T-helper 2 cell treated with Interferon-gamma antibody and Interleukin-4, amounts not matched to agents 100 ng/mL and 5 ng/mL, for 36 hours (primary cell): ENCODE results near the gene KIF15. TPM values are rescaled to one million over a fixed set of nuclear protein-coding genes. Genes with fewer than 3 reads are reported as not detected.

Experiments
- intact Hi-C: fragments of 100-400 bp; cut with micrococcal nuclease; formaldehyde crosslinking; loops from one replicate; pipeline ENCODE4 v1.15.1; 2023
- total RNA-seq: library from RNA; stranded (reverse); gene quantifications from 2 replicates; pipeline ENCODE4 v1.2.3, GENCODE V29; 2022

The KIF15 gene, protein sequence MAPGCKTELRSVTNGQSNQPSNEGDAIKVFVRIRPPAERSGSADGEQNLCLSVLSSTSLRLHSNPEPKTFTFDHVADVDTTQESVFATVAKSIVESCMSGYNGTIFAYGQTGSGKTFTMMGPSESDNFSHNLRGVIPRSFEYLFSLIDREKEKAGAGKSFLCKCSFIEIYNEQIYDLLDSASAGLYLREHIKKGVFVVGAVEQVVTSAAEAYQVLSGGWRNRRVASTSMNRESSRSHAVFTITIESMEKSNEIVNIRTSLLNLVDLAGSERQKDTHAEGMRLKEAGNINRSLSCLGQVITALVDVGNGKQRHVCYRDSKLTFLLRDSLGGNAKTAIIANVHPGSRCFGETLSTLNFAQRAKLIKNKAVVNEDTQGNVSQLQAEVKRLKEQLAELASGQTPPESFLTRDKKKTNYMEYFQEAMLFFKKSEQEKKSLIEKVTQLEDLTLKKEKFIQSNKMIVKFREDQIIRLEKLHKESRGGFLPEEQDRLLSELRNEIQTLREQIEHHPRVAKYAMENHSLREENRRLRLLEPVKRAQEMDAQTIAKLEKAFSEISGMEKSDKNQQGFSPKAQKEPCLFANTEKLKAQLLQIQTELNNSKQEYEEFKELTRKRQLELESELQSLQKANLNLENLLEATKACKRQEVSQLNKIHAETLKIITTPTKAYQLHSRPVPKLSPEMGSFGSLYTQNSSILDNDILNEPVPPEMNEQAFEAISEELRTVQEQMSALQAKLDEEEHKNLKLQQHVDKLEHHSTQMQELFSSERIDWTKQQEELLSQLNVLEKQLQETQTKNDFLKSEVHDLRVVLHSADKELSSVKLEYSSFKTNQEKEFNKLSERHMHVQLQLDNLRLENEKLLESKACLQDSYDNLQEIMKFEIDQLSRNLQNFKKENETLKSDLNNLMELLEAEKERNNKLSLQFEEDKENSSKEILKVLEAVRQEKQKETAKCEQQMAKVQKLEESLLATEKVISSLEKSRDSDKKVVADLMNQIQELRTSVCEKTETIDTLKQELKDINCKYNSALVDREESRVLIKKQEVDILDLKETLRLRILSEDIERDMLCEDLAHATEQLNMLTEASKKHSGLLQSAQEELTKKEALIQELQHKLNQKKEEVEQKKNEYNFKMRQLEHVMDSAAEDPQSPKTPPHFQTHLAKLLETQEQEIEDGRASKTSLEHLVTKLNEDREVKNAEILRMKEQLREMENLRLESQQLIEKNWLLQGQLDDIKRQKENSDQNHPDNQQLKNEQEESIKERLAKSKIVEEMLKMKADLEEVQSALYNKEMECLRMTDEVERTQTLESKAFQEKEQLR (N-terminal part only)
- 43.3 and 44.8 TPM in 2 replicates for total RNA-seq

DNA sequence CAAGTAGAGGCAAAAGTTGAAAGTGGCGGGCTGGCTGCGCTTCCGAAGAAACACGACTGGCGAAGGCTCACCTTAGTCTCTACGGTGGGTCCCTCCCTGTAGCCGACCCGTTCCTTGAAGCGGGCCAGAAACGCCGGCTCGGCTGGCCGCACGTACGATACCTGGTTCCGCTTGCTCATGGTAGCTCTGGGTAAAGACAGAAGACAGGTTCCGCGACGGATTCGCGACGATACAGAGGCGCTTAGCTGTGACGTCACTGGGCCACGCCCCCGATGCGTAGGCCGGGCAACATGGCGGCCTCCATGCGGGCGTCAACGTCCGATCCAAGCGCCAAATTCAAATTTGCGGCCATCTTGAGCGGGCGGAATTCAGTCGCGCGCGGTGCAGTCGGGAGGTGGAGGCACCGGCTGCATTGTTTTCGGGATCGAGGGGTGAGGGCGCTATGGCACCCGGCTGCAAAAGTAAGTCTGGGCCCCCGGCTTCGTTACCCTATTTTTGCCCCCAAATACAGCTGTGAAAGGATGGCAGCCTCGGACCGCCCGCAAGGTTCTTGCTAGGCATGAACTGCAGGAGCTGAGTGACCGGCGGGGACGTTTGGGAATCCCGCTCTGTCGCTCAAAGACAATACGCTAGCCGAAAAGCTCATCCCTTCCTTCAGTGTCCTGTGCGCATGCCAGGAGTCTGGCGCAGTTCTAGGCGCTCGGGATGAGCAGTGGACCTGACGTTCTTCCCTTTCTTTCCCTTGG, at the start of gene KIF15, which contains the start of gene KIAA1143:
TSS of gene KIF15 (plus strand) at position 371 of the 746 bp plus-strand sequence. CDS start at position 443, 72 bp downstream.
TSS of gene KIAA1143 (minus strand) at position 196 of the 746 bp plus-strand sequence. CDS start at position 179, 17 bp downstream.
- intact Hi-C loops, result loop anchor here (1.0 to 10.0 kb wide), 10 partner anchors 32 to 923 kb away; partner anchors contain the start of genes EXOSC7, SACM1L, TCAIM and ZDHHC3

DNA sequence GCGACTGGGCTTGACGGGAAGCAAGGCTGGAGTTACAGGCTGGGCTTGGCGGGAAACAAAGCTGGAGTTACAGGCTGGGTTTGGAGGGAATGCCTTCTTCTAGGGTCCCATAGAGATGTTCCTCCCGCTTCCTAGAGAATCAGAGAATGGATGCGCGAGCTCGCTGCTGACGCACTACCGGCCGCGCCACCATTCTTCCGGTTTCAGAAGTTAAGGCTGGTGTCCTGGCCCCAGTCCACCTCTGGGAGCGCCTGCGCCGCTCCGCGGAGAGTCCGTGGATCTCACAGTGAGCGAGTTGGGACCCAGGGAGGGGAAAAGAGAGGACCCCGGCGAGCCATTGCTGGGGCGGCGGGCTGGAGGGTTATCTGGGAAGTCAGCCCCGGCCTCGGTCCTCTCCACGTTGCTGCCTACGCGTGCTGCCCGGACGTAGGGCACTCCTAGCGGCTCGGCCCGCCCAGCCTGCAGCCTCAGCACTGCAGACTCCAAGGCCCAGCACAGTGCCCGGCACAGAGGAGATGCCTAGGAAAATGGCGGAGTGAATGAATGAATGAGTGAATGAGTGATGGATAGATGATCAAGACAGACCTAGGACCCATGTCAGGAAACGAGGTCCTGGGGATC, 49.0 kb upstream of the KIF15 start, which contains the start of gene ZNF502:
TSS of gene ZNF502 (plus strand) at position 206 of the 621 bp plus-strand sequence. CDS start 7,602 bp downstream, outside the sequence.
- intact Hi-C loops, result no loop called here

DNA sequence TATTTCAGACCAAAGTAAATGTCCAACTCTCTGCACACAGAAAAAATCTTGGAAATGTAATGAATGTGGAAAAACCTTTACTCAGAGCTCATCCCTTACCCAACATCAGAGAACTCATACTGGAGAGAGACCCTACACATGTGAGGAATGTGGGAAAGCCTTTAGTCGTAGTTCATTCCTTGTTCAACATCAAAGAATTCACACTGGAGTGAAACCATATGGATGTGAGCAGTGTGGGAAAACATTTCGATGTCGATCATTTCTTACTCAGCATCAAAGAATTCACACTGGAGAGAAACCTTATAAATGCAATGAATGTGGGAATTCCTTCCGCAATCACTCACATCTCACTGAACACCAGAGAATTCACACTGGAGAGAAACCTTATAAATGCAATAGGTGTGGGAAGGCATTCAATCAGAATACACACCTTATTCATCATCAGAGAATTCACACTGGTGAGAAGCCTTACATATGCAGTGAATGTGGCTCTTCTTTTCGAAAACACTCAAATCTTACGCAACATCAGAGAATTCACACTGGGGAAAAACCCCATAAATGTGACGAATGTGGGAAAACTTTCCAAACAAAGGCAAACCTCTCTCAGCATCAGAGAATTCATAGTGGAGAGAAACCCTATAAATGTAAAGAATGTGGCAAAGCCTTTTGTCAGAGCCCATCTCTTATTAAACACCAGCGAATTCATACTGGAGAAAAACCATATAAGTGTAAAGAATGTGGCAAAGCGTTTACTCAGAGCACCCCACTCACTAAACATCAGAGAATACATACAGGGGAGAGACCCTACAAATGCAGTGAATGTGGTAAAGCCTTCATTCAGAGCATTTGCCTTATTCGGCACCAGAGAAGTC, 40.1 kb upstream of the KIF15 start:
- intact Hi-C loops, result no loop called here

DNA sequence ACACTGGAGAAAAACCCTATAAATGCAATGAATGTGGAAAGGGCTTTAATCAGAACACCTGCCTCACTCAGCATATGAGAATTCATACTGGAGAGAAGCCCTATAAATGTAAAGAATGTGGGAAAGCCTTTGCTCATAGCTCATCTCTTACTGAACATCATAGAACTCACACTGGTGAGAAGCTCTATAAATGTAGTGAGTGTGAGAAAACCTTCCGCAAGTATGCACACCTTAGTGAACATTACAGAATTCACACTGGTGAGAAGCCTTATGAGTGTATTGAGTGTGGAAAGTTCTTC, 39.5 kb upstream of the KIF15 start:
- intact Hi-C loops, result no loop called here

DNA sequence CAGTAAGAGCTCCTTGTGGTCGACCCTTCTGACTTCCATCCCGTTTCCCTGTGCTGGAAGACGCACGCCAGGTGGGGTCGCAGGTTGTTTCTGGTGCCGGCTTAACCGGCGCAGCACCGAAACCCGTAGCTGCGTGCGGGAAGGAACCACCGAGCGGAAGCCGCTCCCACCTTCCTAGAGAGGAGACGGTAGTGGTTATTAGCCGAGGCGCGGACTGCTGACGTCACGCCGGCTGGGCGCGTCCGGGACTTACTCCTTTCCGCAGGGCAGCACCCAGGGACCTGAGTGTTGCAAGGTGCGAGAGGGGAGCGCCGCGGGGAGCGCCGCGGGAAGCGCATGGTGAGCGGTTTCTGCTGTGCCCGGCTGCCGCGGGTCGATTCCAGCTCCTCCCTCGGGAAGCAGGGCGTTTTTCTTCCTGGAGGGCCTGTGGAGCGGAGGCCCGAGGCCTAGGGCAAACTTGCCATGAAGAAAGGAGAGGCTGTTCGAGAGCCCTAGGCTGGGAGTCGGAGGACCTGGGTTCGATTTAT, 32.1 kb upstream of the KIF15 start, which contains the start of gene ZNF501:
TSS of gene ZNF501 (plus strand) at position 252 of the 527 bp plus-strand sequence. CDS start 4,787 bp downstream, outside the sequence.
- intact Hi-C loops, result loop anchor here (1.0 kb wide), 2 partner anchors 32 to 219 kb away; partner anchors contain the start of genes KIAA1143 and KIF15

DNA sequence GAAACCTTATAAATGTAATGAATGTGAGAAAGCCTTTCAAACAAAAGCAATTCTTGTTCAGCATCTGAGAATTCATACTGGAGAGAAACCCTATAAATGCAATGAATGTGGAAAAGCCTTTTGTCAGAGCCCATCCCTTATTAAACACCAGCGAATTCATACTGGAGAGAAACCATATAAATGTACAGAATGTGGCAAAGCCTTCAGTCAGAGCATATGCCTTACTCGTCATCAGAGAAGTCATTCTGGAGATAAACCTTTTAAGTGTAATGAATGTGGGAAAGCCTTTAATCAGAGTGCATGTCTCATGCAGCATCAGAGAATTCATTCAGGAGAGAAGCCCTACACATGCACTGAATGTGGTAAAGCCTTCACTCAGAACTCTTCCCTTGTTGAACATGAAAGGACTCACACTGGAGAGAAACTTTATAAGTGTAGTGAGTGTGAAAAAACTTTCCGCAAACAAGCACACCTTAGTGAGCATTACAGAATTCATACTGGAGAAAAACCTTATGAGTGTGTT, 26.9 kb upstream of the KIF15 start:
- intact Hi-C loops, result no loop called here

DNA sequence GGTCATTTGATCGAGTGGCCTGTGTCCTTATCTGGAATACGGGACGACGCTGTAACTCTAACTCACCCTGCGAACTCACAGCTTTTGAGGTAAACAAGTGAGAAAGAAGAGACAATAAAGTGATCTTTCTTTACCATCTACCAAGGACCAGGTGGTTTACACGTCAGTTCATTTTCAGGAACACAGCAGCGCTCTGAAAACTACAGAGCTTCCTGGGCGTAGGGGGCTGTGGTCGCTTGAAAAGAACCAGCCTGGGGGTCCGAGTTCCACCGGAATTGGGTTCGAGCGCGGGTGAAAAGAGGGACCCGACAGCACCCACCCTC, 532 bp upstream of the KIF15 start:
- intact Hi-C loops, result loop anchor here (1.0 to 10.0 kb wide), 9 partner anchors 32 to 924 kb away; partner anchors contain the start of genes EXOSC7, SACM1L, TCAIM and ZDHHC3

DNA sequence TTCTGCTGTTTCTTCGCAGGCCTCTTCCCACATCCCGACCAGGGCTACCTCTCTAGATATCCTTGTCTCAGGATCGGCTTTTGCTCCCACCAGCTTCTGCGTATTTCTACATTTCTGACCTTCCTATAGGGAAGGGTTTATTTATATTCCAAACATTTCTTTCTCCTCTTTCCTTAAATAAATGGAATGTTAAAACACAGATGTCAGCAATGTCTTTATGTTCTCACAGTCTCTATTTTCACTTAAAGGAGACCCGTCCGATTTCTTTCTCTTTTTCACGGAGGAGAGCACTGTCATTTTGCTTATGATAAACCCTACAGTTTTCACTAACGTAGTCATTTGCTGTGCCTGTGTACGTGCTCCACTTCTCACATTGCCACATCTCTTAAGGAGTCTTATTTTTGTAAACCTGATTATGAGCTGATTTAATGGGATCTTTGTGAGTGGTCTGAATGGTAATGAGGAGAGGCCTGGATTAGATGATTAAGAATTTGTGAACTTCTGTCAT, 630 bp downstream of the KIF15 start:
- intact Hi-C loops, result loop anchor here (1.0 to 10.0 kb wide), 3 partner anchors 137 to 923 kb away; partner anchors contain the start of genes SACM1L, ZNF197 and ZNF445

DNA sequence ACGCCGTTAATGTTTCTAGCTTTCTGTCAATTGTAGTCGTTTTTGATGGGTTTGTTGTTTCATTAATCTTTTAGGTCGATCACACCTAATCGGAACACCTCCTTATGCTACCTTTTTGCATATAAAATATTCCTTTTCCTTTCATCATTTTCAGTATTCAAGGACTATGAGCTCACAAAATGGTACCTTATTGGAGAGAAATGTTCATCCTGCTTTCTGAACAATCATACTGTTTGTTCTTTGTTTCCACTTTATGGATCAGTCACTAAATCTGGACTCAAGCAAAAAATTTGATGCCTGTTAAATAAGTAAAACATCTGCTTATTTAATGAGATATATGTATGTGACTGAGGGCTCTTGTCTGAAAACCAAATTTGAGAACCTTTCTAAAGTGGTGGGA, 1.1 kb downstream of the KIF15 start:
- intact Hi-C loops, result loop anchor here (1.0 to 10.0 kb wide), 3 partner anchors 137 to 922 kb away; partner anchors contain the start of genes SACM1L, ZNF197 and ZNF445

DNA sequence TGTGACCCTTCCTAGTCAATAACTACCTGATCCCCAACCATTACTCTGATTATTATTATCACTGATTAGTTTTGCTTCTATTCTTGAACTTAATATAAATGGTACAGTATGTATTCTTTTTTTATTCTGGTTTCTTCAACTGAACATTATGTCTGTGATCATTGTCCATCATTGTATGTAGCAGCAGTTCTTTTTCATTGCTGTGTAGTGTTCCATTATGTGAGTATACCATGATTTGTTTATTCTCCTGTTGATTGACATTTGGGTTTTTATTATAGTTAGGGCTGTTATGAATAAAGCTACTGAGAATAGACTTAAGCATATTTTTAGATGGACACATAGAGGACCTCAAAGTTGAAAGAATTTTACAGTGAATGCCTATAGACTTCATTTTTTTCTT, 2.7 kb downstream of the KIF15 start:
- intact Hi-C loops, result loop anchor here (10.0 kb wide), 2 partner anchors 289 to 921 kb away; partner anchors contain the start of genes SACM1L and ZNF445

DNA sequence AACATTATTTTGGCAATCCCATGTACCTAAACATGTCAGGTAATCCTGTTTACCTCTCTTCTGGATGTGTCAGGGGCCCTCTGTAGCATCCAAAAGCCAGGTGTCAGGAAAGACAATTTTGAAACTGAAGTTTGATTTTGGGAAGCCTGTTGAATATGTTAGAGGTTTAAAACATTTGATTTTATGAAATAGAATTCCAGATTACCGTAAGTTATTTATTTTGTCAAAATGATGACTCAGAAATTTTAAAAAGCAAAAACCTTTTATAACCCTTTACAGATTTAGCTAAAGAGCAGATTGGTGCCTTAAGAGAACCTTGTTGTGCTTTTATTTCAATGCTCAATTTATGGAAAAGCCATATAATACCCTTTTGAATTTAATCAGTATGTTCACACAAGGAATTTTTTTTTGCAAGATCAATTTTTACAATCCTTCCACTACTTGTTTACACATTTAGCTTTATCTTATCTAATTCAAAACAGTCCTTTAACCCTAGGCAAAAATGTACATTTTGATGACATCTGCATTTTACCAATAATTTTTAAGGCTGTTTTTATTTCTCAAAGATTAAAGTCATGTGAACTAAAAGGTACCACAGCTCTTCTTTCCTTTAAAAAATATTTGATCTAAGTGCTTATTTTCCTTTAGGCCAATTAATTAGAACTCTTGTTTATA, 10.0 kb downstream of the KIF15 start:
- intact Hi-C loops, result no loop called here

DNA sequence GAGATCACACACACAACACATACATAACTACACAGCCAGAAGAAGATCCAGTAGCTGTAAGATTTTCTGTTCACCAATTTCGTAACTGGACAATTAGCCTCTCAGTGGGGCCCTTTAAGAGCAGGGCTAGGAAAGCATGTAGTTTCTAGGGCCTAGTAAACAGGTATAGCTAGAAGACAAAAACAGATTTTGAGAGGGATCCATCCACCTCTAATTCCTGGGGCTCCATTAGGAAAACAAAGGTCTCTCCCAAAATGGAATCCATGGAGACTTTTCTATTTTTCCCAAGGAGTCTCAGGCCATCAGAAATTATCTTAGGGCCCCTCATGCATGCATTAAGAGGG, 10.5 kb downstream of the KIF15 start:
- intact Hi-C loops, result no loop called here

DNA sequence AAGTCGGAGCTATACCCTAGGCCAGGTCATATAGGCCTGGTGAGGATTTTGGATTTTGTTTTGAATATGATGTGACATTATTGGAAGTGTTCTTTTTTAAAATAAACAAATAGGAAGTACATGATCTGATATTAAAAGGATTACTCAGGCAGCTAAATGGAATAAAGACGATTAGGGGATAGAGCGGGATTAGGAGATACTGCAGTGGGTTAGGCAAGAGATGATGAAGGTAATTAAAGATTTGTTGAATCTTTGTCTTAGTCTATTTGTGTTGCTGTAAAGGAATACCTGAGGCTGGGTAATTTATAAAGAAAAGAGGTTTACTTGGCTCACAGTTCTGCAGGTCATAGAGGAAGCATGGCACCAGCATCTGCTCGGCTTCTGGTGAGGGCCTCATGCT, 21.3 kb downstream of the KIF15 start:
- intact Hi-C loops, result no loop called here

DNA sequence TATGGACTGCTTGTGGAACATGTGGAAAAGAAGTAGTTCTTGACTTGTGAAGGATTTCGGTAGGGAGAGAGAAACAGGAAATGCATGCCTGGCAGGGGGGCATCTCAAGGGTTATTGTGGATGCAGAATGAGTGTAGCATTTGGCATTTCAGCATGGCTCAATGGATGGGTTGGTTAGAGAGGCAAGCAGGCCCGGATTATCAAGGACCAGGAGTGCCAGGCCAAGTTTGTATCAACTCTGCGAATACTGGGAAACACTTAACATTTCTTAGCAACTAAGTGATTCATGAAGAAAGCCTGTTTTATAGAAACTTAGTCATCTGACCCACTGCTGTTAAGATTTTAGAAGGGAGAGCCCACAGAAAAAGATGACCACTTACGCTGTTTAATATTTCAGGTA, 33.6 kb downstream of the KIF15 start:
- intact Hi-C loops, result no loop called here

DNA sequence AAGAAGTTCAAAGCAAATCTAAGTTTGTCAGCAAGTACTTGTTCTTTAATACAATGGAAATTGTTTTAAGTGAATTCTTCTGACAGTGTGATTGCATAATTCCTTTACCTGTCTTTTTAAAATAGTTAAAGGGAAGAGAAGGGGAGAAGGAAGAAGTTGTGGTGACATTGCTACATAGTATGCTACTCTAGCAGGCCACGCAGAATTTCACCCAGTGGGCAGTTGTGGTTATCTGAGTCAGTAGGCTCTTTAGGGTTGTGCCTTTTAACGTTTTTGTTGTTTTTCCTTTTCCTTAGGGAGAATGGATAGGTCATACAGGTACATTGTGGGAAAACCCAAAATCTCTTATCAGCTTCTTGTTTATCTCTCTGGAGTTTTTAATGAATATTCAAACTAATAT, 40.4 kb downstream of the KIF15 start:
- intact Hi-C loops, result no loop called here

DNA sequence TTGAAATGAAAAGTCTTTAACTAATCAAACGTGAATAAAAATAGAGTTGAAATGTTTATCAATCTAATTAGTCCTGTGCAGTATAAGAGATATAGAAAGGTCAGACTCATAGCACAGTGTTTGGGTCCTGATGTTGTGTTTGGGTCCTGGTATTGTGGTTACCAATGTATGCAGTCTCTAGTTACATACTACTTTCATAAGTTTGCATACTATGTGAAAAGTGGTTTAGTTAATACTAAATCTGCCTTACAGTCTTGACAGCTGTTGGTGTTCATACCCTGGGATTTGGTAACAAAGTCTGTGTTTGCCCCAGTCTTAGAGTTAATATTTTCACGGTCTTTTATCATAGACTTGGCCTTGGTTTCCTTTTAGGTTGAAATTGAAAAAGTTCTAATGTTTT, 41.7 kb downstream of the KIF15 start:
- intact Hi-C loops, result no loop called here

DNA sequence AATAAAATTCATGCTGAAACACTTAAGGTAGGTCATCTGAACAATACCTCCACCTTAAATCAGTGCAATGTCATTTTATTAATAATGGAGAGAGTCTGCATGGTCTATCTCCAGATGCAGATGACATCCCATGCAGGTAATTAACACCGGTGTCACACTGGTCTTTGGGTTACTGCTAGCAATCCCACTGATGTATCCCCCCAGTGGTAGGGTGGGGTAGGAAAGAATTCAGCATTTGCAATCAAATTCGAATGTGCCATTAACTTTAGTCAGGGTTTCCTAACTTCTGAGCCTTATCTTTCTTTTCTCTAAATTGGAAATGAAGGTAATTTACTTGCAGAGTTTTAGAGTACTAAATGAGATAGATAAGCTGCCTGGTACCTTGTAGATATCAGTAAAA, 44.4 kb downstream of the KIF15 start:
- intact Hi-C loops, result no loop called here
